ENCODE measurements around the gene ADAP1.

ADAP1 gene

GRCh38 chr7:988426-988911, 34.0 kb upstream of the ADAP1 start:
- DNase-seq: no peak

- no peak for DNase-seq
Observed at GRCh38 chr7:987909-988308, 33.4 kb upstream of the ADAP1 start.

- DNase-seq: no peak
Observed at GRCh38 chr7:986766-987751, 32.6 kb upstream of the ADAP1 start.

GRCh38 chr7:985915-986741, 31.6 kb upstream of the ADAP1 start:
- DNase-seq: no peak

GRCh38 chr7:985127-985416, 30.6 kb upstream of the ADAP1 start:
- DNase-seq: no peak

- no peak for DNase-seq
Observed at GRCh38 chr7:984361-985126, 30.1 kb upstream of the ADAP1 start.

- DNase-seq: no peak
Observed at GRCh38 chr7:983616-984071, 29.2 kb upstream of the ADAP1 start.

GRCh38 chr7:983004-983615, 28.6 kb upstream of the ADAP1 start, which contains the start of gene CYP2W1:
Gene CYP2W1, plus strand, starts transcription at chr7:983181. Its CDS starts 31 bp downstream, at chr7:983212.
- no peak for DNase-seq

- DNase-seq: no peak
Observed at GRCh38 chr7:982511-983003, 28.1 kb upstream of the ADAP1 start.

- DNase-seq: no peak
Observed at GRCh38 chr7:981793-982510, 27.5 kb upstream of the ADAP1 start.

GRCh38 chr7:979886-980571, 25.5 kb upstream of the ADAP1 start:
- no peak for DNase-seq

- DNase-seq: no peak
Observed at GRCh38 chr7:979151-979550, 24.7 kb upstream of the ADAP1 start.

- DNase-seq: no peak
Observed at GRCh38 chr7:978416-979091, 24.1 kb upstream of the ADAP1 start.

- no peak for DNase-seq
Observed at GRCh38 chr7:978049-978346, 23.5 kb upstream of the ADAP1 start.

- DNase-seq: peak; percentile 81
Observed at GRCh38 chr7:977326-978048, 23.0 kb upstream of the ADAP1 start.

- no peak for DNase-seq
Observed at GRCh38 chr7:976901-977325, 22.4 kb upstream of the ADAP1 start.

GRCh38 chr7:975702-976473, 21.4 kb upstream of the ADAP1 start:
- no peak for DNase-seq

GRCh38 chr7:974820-975681, 20.6 kb upstream of the ADAP1 start, which contains the start of gene COX19:
Gene COX19, minus strand, starts transcription at chr7:975549. Its CDS starts 40 bp downstream, at chr7:975509.
- peak; percentile 90 for DNase-seq

Measured in retina (tissue), 1 donor.